Measurements from ENCODE around the gene KLF4. TPM values are rescaled to one million over a fixed set of nuclear protein-coding genes. Genes with fewer than 3 reads are reported as not detected.
A peak's percentile ranks its signal among the peaks of the same experiment; 100 is the strongest.

KLF4 gene
- total RNA-seq, 3 donors from 2014 or later: 52.7 to 165 (median 53.4) TPM

DNA sequence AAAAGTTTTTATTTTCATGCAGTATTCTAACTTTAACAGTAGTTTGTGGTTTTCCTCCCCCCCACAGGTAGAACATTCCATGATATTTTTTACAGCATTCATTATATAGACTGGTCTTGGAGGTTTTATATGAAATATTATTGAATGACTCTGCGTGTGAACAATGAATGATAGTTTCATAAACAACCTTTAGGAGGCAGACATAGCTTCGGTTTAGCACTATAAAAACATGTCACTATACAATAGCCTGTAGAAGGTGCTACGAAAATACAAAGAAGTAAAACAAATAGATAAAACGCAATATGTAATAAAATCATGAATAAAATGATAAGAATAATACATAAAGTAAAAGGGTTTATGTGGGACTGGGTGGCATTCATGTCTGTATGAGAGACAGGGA lies 8.5 kb downstream of the KLF4 start:
- H3K27ac ChIP-seq: no peak overlapping the region
- intact Hi-C loops (cut with DNase I; ENCODE audit: low total_unique reads): no loop called here
- no peaks in the 10 kb centered on the region for H3K4me1 ChIP-seq
- no peak for DNase-seq (ENCODE audit: low spot score in 2 of 2)
- no peaks in the 10 kb centered on the region for H3K27me3 ChIP-seq
- TF ChIP-seq POLR2A (IDR thresholded peaks at IDR 0.05) (no peak), POLR2AphosphoS5 (IDR thresholded peaks at IDR 0.05) (no peak)
- TF ChIP-seq, protein P1, sequence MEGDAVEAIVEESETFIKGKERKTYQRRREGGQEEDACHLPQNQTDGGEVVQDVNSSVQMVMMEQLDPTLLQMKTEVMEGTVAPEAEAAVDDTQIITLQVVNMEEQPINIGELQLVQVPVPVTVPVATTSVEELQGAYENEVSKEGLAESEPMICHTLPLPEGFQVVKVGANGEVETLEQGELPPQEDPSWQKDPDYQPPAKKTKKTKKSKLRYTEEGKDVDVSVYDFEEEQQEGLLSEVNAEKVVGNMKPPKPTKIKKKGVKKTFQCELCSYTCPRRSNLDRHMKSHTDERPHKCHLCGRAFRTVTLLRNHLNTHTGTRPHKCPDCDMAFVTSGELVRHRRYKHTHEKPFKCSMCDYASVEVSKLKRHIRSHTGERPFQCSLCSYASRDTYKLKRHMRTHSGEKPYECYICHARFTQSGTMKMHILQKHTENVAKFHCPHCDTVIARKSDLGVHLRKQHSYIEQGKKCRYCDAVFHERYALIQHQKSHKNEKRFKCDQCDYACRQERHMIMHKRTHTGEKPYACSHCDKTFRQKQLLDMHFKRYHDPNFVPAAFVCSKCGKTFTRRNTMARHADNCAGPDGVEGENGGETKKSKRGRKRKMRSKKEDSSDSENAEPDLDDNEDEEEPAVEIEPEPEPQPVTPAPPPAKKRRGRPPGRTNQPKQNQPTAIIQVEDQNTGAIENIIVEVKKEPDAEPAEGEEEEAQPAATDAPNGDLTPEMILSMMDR (IDR thresholded peaks at IDR 0.05): no peak
- H3K4me3 ChIP-seq: no peak overlapping the region
- H3K36me3 ChIP-seq: no peaks in the 10 kb centered on the region
- no peaks in the 10 kb centered on the region for H3K9me3 ChIP-seq

DNA sequence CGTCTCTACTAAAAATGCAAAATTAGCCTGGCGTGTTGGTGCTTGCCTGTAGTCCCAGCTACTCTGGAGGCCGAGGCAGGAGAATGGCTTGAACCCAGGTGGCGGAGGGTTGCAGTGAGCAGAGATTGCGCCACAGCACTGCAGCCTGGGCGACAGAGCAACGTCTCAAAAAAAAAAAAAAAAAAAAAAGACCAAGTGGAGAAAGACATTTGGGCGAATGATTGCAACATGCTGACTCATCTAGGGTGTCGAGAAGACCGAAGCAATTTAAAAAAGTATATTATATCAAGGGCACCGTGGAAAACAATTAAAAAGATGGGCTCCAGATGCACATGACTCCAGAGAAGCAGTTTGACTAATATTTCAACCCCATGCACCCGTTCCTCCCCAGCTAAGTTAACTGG lies 9.2 kb downstream of the KLF4 start:
- intact Hi-C loops (cut with DNase I; ENCODE audit: low total_unique reads): no loop called here
- Histone ChIP-seq H3K4me1 (no peaks in the 10 kb centered on the region), H3K36me3 (no peaks in the 10 kb centered on the region), H3K9me3 (no peaks in the 10 kb centered on the region), H3K27ac (no peak overlapping the region), H3K4me3 (no peak overlapping the region), H3K27me3 (no peaks in the 10 kb centered on the region)
- DNase-seq (ENCODE audit: low spot score in 2 of 2): peak in 1 of 2 donors; percentile 17
- TF ChIP-seq POLR2A (IDR thresholded peaks at IDR 0.05): no peak
- TF ChIP-seq, protein P1 (IDR thresholded peaks at IDR 0.05): no peak
- TF ChIP-seq POLR2AphosphoS5 (IDR thresholded peaks at IDR 0.05): peak in 1 of 3 donors; percentile 65

DNA sequence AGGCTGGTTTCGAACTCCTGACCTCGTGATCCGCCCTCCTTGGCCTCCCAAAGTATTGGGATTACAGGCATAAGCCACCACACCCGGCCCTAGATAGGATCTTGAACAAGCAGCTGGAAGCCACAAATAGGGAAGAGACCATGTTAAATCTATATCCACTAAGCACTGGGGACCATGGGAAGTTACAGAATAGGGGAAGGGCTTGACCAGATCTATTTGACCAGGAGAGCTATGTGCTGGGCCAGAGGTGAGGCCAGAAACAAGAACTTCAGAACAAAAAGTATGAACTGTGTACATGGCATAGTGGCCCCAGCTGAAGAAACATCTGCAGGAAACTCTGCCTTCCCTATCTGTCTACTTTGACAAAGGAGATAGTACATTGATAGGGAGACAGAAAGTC lies 10.8 kb downstream of the KLF4 start:
- H3K27me3 ChIP-seq: no peaks in the 10 kb centered on the region
- no peaks in the 10 kb centered on the region for H3K9me3 ChIP-seq
- no peak overlapping the region for H3K27ac ChIP-seq
- H3K4me3 ChIP-seq: no peak overlapping the region
- TF ChIP-seq POLR2AphosphoS5 (IDR thresholded peaks at IDR 0.05): no peak
- TF ChIP-seq, protein P1 (IDR thresholded peaks at IDR 0.05): no peak
- no peak for TF ChIP-seq POLR2A (IDR thresholded peaks at IDR 0.05)
- no peak for DNase-seq (ENCODE audit: low spot score in 2 of 2)
- H3K36me3 ChIP-seq: no peaks in the 10 kb centered on the region
- H3K4me1 ChIP-seq: no peaks in the 10 kb centered on the region
- intact Hi-C loops (cut with DNase I; ENCODE audit: low total_unique reads): no loop called here

DNA sequence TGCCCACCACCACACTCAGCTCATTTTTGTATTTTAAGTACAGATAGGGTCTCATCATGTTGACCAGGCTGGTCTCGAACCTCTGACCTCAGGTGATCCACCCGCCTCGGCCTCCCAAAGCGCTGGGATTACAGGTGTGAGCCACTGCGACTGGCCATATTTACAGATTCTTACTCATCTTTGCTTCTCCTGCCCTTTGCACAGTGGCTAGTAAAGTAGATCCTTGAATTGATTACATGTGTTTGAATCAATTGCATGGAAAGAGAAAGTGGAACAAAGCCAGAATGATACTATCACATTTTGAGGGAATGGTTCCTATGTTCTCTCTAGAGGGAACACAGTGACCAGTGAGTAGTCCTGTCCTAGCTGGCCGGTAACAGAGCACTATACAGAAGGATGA lies 15.4 kb downstream of the KLF4 start:
- H3K4me1 ChIP-seq: no peaks in the 10 kb centered on the region
- H3K27ac ChIP-seq: no peak overlapping the region
- H3K9me3 ChIP-seq: no peaks in the 10 kb centered on the region
- H3K27me3 ChIP-seq: no peaks in the 10 kb centered on the region
- intact Hi-C loops (cut with DNase I; ENCODE audit: low total_unique reads): no loop called here
- no peak overlapping the region for H3K4me3 ChIP-seq
- no peaks in the 10 kb centered on the region for H3K36me3 ChIP-seq
- no peak for TF ChIP-seq POLR2A (IDR thresholded peaks at IDR 0.05)
- TF ChIP-seq, protein P1 (IDR thresholded peaks at IDR 0.05): no peak
- TF ChIP-seq POLR2AphosphoS5 (IDR thresholded peaks at IDR 0.05): no peak
- no peak for DNase-seq (ENCODE audit: low spot score in 2 of 2)

DNA sequence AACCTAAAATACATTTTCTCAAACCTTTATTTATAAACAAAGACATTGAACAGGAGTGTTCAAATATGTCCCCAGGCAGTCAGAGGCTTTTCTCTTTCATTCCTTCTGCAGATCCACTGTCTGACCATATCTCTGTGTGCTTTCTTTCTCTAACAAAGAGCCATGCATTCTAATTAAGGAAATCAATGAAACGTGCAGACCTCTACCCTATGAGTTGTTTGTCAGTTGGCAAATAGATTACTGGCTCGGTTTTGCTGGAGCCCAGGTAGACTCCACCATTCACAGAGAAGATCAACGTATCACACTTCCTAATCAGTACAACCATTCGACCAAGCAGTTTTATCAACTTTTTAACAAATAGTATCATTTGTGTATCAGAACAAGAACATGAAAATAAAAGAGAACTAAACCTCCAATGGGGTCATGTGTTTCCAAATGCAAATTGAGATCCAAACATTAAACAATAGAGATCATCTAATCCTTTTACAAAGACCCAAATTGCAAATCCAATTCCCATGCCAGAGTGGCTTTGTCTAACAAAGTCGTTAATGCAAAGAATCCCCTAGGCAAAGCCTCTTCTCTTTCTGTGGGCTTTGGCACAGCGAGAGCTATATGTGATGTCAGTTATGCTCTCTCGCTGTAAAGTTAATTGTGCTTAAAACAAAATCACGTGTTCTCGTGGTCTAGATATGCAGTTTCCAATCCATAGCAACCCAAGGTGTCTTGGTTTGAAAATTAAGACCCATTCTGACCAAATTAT lies 16.8 kb downstream of the KLF4 start:
- no peak for TF ChIP-seq POLR2A (IDR thresholded peaks at IDR 0.05)
- no peak for TF ChIP-seq POLR2AphosphoS5 (IDR thresholded peaks at IDR 0.05)
- TF ChIP-seq, protein P1 (IDR thresholded peaks at IDR 0.05): no peak
- no peaks in the 10 kb centered on the region for H3K27me3 ChIP-seq
- no peaks in the 10 kb centered on the region for H3K36me3 ChIP-seq
- no peaks in the 10 kb centered on the region for H3K9me3 ChIP-seq
- no peak for DNase-seq (ENCODE audit: low spot score in 2 of 2)
- no peak overlapping the region for H3K27ac ChIP-seq
- intact Hi-C loops (cut with DNase I; ENCODE audit: low total_unique reads): no loop called here
- H3K4me1 ChIP-seq: no peaks in the 10 kb centered on the region
- H3K4me3 ChIP-seq: no peak overlapping the region
